ENCODE results near the gene INPP4B. TPM values are rescaled to one million over a fixed set of nuclear protein-coding genes. Genes with fewer than 3 reads are reported as not detected.
A peak's percentile ranks its signal among the peaks of the same experiment; 100 is the strongest.

INPP4B gene
- total RNA-seq, 3 donors from 2014 or later, result 15.8 to 113 (median 93.4) TPM

DNA sequence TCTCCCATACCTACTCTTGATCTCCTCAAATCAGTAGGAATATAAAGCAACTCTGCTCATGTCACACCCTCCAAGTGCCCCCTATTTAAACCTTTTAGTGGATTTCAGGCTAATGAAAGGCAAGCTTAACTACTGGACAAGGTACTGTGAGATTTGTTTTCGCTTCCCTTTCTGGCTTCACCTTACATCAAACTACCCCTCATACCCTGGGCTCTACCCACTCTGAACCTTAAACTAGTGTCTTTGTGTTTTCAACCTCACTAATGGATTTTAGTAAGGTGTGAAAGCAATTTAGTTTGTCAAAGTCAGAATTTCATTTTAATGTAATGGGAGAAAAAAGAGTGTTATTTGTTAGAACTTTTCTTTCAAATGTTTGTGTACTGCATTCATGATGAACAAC, 291.7 kb downstream of the INPP4B start:
- DNase-seq (ENCODE audit: low spot score in 2 of 2), result no peak
- no peaks in the 10 kb centered on the region for H3K27me3 ChIP-seq
- intact Hi-C loops (cut with DNase I; ENCODE audit: low total_unique reads), result no loop called here
- no peaks in the 10 kb centered on the region for H3K9me3 ChIP-seq
- H3K4me1 ChIP-seq, result no peaks in the 10 kb centered on the region
- H3K36me3 ChIP-seq, result no peaks in the 10 kb centered on the region
- no peak for TF ChIP-seq POLR2A (IDR thresholded peaks at IDR 0.05)
- no peak for TF ChIP-seq POLR2AphosphoS5 (IDR thresholded peaks at IDR 0.05)
- TF ChIP-seq, protein P1, sequence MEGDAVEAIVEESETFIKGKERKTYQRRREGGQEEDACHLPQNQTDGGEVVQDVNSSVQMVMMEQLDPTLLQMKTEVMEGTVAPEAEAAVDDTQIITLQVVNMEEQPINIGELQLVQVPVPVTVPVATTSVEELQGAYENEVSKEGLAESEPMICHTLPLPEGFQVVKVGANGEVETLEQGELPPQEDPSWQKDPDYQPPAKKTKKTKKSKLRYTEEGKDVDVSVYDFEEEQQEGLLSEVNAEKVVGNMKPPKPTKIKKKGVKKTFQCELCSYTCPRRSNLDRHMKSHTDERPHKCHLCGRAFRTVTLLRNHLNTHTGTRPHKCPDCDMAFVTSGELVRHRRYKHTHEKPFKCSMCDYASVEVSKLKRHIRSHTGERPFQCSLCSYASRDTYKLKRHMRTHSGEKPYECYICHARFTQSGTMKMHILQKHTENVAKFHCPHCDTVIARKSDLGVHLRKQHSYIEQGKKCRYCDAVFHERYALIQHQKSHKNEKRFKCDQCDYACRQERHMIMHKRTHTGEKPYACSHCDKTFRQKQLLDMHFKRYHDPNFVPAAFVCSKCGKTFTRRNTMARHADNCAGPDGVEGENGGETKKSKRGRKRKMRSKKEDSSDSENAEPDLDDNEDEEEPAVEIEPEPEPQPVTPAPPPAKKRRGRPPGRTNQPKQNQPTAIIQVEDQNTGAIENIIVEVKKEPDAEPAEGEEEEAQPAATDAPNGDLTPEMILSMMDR (IDR thresholded peaks at IDR 0.05), result no peak
- H3K4me3 ChIP-seq, result no peak overlapping the region
- H3K27ac ChIP-seq, result no peak overlapping the region

DNA sequence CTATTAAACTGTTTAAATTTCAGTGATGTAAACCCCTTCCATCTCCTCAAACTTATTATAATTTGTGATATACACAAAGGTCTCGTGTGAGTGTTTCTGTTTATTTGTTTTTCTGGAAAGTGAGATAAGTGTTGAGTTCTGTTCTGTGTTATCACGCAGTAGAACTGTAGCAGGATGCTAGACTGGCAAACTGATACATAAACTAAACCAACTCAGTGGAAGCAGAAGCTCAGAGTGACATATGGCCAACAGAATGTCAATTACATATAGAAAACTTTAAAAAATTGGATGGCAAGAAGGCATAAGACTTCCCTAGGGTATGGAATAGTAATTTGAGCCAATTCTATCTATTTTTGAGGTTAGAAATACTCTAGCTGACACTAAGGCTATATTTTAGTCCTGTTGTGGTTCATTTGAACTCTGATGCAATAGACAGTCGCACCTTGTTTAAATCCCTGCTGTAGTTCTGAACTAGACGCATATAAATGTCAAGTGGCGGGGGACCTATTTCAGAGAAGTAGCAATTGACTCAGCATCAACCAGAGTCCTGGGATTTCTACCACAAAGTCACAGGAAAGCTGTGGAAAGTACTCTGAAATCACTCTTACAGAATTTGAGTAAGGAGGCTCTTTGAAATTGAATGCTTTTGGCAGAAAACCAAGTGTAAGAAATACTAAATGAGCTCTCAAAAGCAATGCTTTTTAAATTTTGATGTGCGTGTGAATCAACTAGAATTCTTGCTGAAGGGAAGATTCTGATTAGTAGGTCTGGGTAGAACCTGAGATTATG, 294.4 kb downstream of the INPP4B start:
- Histone ChIP-seq H3K9me3 (no peaks in the 10 kb centered on the region), H3K27ac (no peak overlapping the region)
- intact Hi-C loops (cut with DNase I; ENCODE audit: low total_unique reads), result no loop called here

GRCh38 chr4:142550965-142551364, 295.1 kb downstream of the INPP4B start:
- intact Hi-C loops (cut with DNase I; ENCODE audit: low total_unique reads), result no loop called here
- Histone ChIP-seq H3K27ac (peak overlapping the region in 1 of 2 donors; percentile 76), H3K9me3 (no peaks in the 10 kb centered on the region), H3K36me3 (no peaks in the 10 kb centered on the region), H3K27me3 (no peaks in the 10 kb centered on the region), H3K4me1 (no peaks in the 10 kb centered on the region), H3K4me3 (no peak overlapping the region)
- no peak for DNase-seq (ENCODE audit: low spot score in 2 of 2)
- TF ChIP-seq, protein P1 (IDR thresholded peaks at IDR 0.05), result no peak
- TF ChIP-seq POLR2A (IDR thresholded peaks at IDR 0.05) (no peak), POLR2AphosphoS5 (IDR thresholded peaks at IDR 0.05) (no peak)

More for the DNA sequence above, 294.4 kb downstream of the INPP4B start:
- no peak overlapping the region for H3K4me3 ChIP-seq
- TF ChIP-seq POLR2AphosphoS5 (IDR thresholded peaks at IDR 0.05), result no peak
- TF ChIP-seq, protein P1 (IDR thresholded peaks at IDR 0.05), result no peak
- no peaks in the 10 kb centered on the region for H3K4me1 ChIP-seq
- H3K36me3 ChIP-seq, result no peaks in the 10 kb centered on the region
- DNase-seq (ENCODE audit: low spot score in 2 of 2), result no peak
- H3K27me3 ChIP-seq, result no peaks in the 10 kb centered on the region

DNA sequence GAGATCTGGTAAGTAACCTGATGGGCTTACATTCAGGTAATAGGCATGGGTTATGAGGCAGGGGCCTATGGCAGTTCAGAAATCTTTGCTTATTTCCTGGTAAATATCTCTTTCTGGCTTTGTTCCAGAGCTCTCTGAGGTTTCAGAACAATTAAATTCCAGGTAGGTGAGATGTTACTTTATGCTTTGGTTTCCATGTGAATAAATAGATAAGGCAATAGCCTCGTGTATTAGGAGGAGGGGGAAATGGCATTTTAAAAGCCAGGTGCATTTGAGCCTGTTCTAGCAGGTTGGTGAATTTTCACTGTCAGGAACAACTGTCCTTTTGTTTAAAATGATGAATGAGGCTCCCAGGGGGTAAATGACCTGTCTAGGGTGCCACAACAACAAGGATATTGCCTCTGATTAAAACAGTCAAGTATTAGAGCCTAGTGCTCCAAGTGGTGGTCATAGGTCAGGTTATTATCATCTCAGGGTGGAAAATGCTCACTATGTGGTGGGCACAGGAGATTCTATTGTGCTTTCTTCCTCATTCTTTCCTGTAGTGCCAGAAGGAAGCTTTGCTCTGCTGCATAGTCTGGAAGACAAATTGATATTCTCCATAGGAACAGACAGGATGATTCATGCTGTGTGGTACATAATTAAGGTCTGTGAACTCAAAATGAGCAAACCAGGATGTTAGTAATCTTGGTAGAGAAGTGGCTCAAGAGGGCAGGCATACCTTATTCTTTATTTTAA, 296.2 kb downstream of the INPP4B start:
- Histone ChIP-seq H3K9me3 (no peaks in the 10 kb centered on the region), H3K27ac (peak overlapping the region; percentile 45 to 76), H3K36me3 (no peaks in the 10 kb centered on the region), H3K4me3 (no peak overlapping the region), H3K27me3 (no peaks in the 10 kb centered on the region), H3K4me1 (no peaks in the 10 kb centered on the region)
- TF ChIP-seq POLR2A (IDR thresholded peaks at IDR 0.05) (no peak), POLR2AphosphoS5 (IDR thresholded peaks at IDR 0.05) (no peak)
- TF ChIP-seq, protein P1 (IDR thresholded peaks at IDR 0.05), result no peak
- intact Hi-C loops (cut with DNase I; ENCODE audit: low total_unique reads), result no loop called here
- no peak for DNase-seq (ENCODE audit: low spot score in 2 of 2)

GRCh38 chr4:142549248-142549647, 296.9 kb downstream of the INPP4B start:
- DNase-seq (ENCODE audit: low spot score in 2 of 2), result no peak
- Histone ChIP-seq H3K27ac (peak overlapping the region; percentile 45 to 76), H3K4me3 (no peak overlapping the region), H3K27me3 (no peaks in the 10 kb centered on the region), H3K9me3 (no peaks in the 10 kb centered on the region), H3K36me3 (no peaks in the 10 kb centered on the region), H3K4me1 (no peaks in the 10 kb centered on the region)
- intact Hi-C loops (cut with DNase I; ENCODE audit: low total_unique reads), result no loop called here
- TF ChIP-seq POLR2A (IDR thresholded peaks at IDR 0.05) (no peak), POLR2AphosphoS5 (IDR thresholded peaks at IDR 0.05) (no peak)
- TF ChIP-seq, protein P1 (IDR thresholded peaks at IDR 0.05), result no peak

Data from breast epithelium (tissue), 4 donors.